Common myeloid progenitor, CD34-positive (primary cell): ENCODE data around the gene ANTXR2.

ENCODE experiments used
- CTCF ChIA-PET: fragments of 350-600 bp; sonication (Branson Sonifier 250); formaldehyde crosslinking; loops from one replicate; lab custom pipeline; 2021; ENCODE audit warnings: antibody characterized with exemption; lab: Charles Lee
- POLR2A ChIA-PET: fragments of 350-600 bp; sonication (Branson Sonifier 250); formaldehyde crosslinking; loops from one replicate; lab custom pipeline; 2021; ENCODE audit warnings: antibody characterized with exemption; lab: Charles Lee
- DNase-seq, 3 donors: peaks; one replicate each; pipeline versions ENCODE4 v3.0.0 to v3.0.0-alpha.2; 2013
- H3K27ac ChIP-seq, 2 experiments: 1 replicate in 1 of 2; 2 replicates in 1 of 2; pipeline ENCODE4 v1.7.0; 2013; ENCODE audit warnings: inconsistent platforms in 2 of 2, low read length in 2 of 2, mild to moderate bottlenecking in 2 of 2, low read depth in 1 of 2, moderate library complexity in 1 of 2; ENCODE audit not compliant: severe bottlenecking in 2 of 2, insufficient read depth in 1 of 2, poor library complexity in 1 of 2
- H3K27me3 ChIP-seq, 5 experiments: replicated peaks in 2 of 5; 1 replicate in 3 of 5; 2 replicates in 2 of 5; pipeline versions ENCODE4 v1.6.1 to v1.7.0; 2013; ENCODE audit warnings: low read length in 4 of 5, mild to moderate bottlenecking in 2 of 5, moderate library complexity in 2 of 5, inconsistent platforms in 1 of 5; ENCODE audit not compliant: insufficient read depth in 5 of 5, control insufficient read depth in 4 of 5
- H3K36me3 ChIP-seq, 4 experiments: 1 replicate in 2 of 4; 2 replicates in 2 of 4; pipeline versions ENCODE4 v1.6.1 to v1.7.0; 2013; ENCODE audit warnings: low read length in 3 of 4, control low read depth in 1 of 4, mild to moderate bottlenecking in 1 of 4; ENCODE audit not compliant: control insufficient read depth in 4 of 4, insufficient read depth in 4 of 4
- H3K4me1 ChIP-seq, 4 experiments: 1 replicate in 3 of 4; 2 replicates in 1 of 4; pipeline versions ENCODE4 v1.6.1 to v1.7.1; 2013; ENCODE audit warnings: low read length in 3 of 4, mild to moderate bottlenecking in 3 of 4, control low read depth in 1 of 4, inconsistent platforms in 1 of 4, moderate library complexity in 1 of 4; ENCODE audit not compliant: control insufficient read depth in 4 of 4, insufficient read depth in 4 of 4; ENCODE audit errors: control extremely low read depth in 1 of 4
- H3K4me3 ChIP-seq, 7 experiments: 1 replicate in 4 of 7; 2 replicates in 3 of 7; pipeline versions ENCODE4 v1.5.1 to v1.7.0; 2013; ENCODE audit warnings: mild to moderate bottlenecking in 7 of 7, low read length in 6 of 7, moderate library complexity in 6 of 7, inconsistent platforms in 2 of 7, low read depth in 2 of 7, control low read depth in 1 of 7; ENCODE audit not compliant: insufficient read depth in 4 of 7, control insufficient read depth in 1 of 7; ENCODE audit errors: extremely low read depth in 1 of 7
- H3K9me3 ChIP-seq, 5 experiments: 1 replicate in 4 of 5; 2 replicates in 1 of 5; pipeline versions ENCODE4 v1.6.1 to v1.7.1; 2013; ENCODE audit warnings: low read length in 4 of 5, mild to moderate bottlenecking in 2 of 5, inconsistent platforms in 1 of 5, low read depth in 1 of 5, moderate library complexity in 1 of 5; ENCODE audit not compliant: control insufficient read depth in 4 of 5, insufficient read depth in 2 of 5; ENCODE audit errors: control extremely low read depth in 1 of 5
- WGBS: methylation state at CpG from one replicate; pipeline ENCODE4 v1.1.5; 2013; ENCODE audit not compliant: insufficient coverage; 5-methylcytosine and 5-hydroxymethylcytosine counted together

The ANTXR2 gene

DNA sequence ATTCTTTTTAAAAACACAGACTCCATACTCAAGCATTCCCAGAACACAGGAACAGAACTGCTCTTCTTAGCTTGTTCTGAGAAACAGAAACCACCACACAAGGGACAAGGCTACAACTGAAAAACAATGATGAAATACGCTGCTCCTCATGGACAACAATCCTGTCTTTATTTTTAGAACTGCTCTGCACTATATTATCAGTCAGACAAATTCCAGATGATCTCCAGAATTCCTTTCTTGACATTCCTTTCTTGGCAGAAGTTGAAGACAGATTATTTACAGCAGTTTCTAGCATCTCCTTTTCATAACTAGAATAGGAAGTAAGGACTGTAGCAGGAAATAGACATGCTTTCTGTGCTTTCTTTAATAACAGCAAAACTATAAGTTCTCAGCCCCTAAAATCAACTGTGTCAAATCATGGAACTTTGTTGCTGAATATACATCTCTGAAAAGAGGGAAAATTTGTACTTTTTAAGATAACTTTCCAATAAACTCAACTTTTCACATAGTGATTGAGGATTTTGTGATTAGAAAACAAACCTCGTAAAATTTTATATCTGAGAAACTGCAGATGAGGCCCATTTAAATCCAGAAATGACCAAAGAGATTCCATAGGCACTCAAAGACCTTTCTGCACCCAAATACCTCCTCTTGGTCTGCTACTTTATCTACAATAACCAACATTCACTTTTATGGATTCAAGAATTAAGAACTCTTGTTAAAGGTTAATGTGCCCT is 35.9 kb downstream of the ANTXR2 start:
- Histone ChIP-seq H3K4me1 (peaks cover 12 to 28% (median 20%) of the 10 kb centered on the region in 4 experiments), H3K4me3 (peak overlapping the region in 4 of 7 experiments; percentile 11 to 53 (median 31)), H3K27ac (peak overlapping the region; percentile 61 to 71), H3K27me3 (no peaks in the 10 kb centered on the region), H3K9me3 (peaks cover 0 to 6% (median 4%) of the 10 kb centered on the region in 5 experiments), H3K36me3 (peaks cover 11 to 44% (median 14%) of the 10 kb centered on the region in 4 experiments)
- CTCF ChIA-PET: interaction anchor here (1.7 kb wide), 1 partner anchor 10 kb away, joined by 4 read pairs; no protein-coding TSS in a partner anchor
- DNase-seq: no peak
- WGBS: no CpG with 5 or more reads among the region's 2 CpGs
- POLR2A ChIA-PET: no interaction called here

- DNase-seq: no peak
- CTCF ChIA-PET: interaction anchor here (1.0 to 1.7 kb wide), 4 partner anchors 9 to 16 kb away, joined by 3 to 6 read pairs (median 4); no protein-coding TSS in a partner anchor
- Histone ChIP-seq H3K4me3 (no peak overlapping the region), H3K27ac (peak overlapping the region; percentile 61 to 71), H3K4me1 (peaks cover 12 to 28% (median 20%) of the 10 kb centered on the region in 4 experiments), H3K36me3 (peaks cover 7 to 43% (median 13%) of the 10 kb centered on the region in 4 experiments), H3K9me3 (peaks cover 0 to 6% (median 4%) of the 10 kb centered on the region in 5 experiments), H3K27me3 (no peaks in the 10 kb centered on the region)
- POLR2A ChIA-PET: no interaction called here
- 100% methylated on average over 3 of the region's 7 CpGs for WGBS
These were observed 36.7 kb downstream of the ANTXR2 start for GRCh38 chr4:80036306-80036705.

GRCh38 chr4:80035336-80035735 is 37.7 kb downstream of the ANTXR2 start:
- DNase-seq: peak; percentile 69 to 90 (median 82)
- Histone ChIP-seq H3K36me3 (peaks cover 11 to 47% (median 18%) of the 10 kb centered on the region in 4 experiments), H3K4me3 (no peak overlapping the region), H3K27ac (peak overlapping the region in 1 of 2 experiments; percentile 6), H3K9me3 (peaks cover 0 to 6% (median 4%) of the 10 kb centered on the region in 5 experiments), H3K27me3 (no peaks in the 10 kb centered on the region), H3K4me1 (peaks cover 12 to 28% (median 20%) of the 10 kb centered on the region in 4 experiments)
- ChIA-PET POLR2A (interaction anchor here (0.6 to 1.0 kb wide), 2 partner anchors 11 to 38 kb away, joined by 3 read pairs; partner anchors contain the start of gene ANTXR2), CTCF (interaction anchor here (0.8 to 1.7 kb wide), 8 partner anchors 10 to 178 kb away, joined by 3 to 6 read pairs (median 4); no protein-coding TSS in a partner anchor)
- WGBS: 0% methylated on average over 1 of the region's 2 CpGs

DNA sequence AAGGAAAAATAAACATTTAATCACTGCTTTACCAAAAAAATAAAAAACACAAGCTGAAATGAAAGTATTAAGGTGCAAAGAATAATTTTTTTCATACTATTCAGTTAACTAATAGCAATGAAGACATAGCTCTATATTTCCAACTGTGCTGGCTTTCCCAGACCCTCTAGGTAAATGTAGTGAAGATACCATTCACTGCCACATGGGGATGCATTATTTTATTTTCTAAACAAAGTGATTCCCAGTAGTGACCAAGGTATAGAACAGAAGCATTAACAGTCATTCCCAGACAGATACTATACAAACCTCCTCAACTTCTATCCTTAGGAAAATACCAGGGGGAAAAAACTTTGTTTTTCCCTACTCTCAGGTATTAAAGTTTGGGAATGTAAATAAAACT is 39.4 kb downstream of the ANTXR2 start:
- H3K27ac ChIP-seq: no peak overlapping the region
- H3K27me3 ChIP-seq: no peaks in the 10 kb centered on the region
- peaks cover 12 to 28% (median 20%) of the 10 kb centered on the region in 4 experiments for H3K4me1 ChIP-seq
- no peak overlapping the region for H3K4me3 ChIP-seq
- POLR2A ChIA-PET: no interaction called here
- no peaks in the 10 kb centered on the region for H3K9me3 ChIP-seq
- H3K36me3 ChIP-seq: peaks cover 15 to 53% (median 25%) of the 10 kb centered on the region in 4 experiments
- CTCF ChIA-PET: interaction anchor here (0.6 to 1.6 kb wide), 7 partner anchors 12 to 1084 kb away, joined by 3 to 5 read pairs (median 3); no protein-coding TSS in a partner anchor
- DNase-seq: peak in 2 of 3 donors; percentile 31

GRCh38 chr4:80029364-80029763 is 43.7 kb downstream of the ANTXR2 start:
- no peaks in the 10 kb centered on the region for H3K27me3 ChIP-seq
- ChIA-PET POLR2A (no interaction called here), CTCF (no interaction called here)
- DNase-seq: no peak
- no peak overlapping the region for H3K4me3 ChIP-seq
- H3K4me1 ChIP-seq: peaks cover 0 to 2% (median 0%) of the 10 kb centered on the region in 4 experiments
- no CpG with 5 or more reads among the region's 2 CpGs for WGBS
- no peak overlapping the region for H3K27ac ChIP-seq
- H3K9me3 ChIP-seq: no peaks in the 10 kb centered on the region
- H3K36me3 ChIP-seq: peaks cover 25 to 87% (median 38%) of the 10 kb centered on the region in 4 experiments

DNA sequence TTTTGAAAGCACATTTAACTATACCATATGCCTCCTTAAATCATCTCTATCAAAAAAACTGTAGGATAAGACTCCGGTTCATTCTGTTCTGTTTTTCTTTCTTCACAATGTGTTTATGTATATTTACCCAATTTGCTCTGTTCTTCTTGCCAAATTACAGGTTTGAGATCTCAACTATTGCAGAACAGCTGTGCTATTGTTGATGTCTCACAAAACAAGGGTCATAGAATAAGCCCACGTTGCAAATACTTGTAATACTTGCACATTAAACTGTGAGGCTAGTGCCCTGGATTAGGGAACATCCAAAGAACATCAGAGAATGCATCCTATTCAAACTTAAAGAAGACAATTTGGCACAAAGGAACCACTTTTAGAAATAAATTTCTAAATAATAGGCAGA is 45.4 kb downstream of the ANTXR2 start:
- H3K4me1 ChIP-seq: no peaks in the 10 kb centered on the region
- WGBS: 100% methylated on average over 1 of the region's 2 CpGs
- CTCF ChIA-PET: no interaction called here

DNA sequence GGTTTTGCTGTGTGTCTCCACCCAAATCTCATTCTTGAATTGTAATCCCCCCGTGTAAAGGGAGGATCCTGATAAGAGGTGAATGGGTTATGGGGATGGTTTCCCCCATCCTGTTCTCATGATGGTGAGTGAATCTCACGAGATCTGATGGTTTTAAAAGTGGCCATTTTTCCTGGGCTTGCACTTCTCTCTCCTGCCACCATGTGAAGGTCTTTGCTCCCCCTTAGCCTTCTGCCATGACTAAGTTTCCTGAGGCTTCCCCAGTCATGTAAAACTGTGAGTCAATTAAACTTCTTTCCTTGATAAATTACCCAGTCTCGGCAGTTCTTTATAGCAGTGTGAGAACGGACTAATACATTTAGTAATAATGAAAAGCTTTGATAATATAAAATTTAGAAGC is 46.9 kb downstream of the ANTXR2 start:
- Histone ChIP-seq H3K36me3 (peaks cover 32 to 92% (median 48%) of the 10 kb centered on the region in 4 experiments), H3K9me3 (no peaks in the 10 kb centered on the region), H3K4me3 (no peak overlapping the region), H3K4me1 (no peaks in the 10 kb centered on the region), H3K27ac (no peak overlapping the region), H3K27me3 (no peaks in the 10 kb centered on the region)
- DNase-seq: peak in 2 of 3 donors; percentile 32 to 33
- ChIA-PET POLR2A (no interaction called here), CTCF (interaction anchor here (0.6 kb wide), 1 partner anchor 1016 kb away, joined by 3 read pairs; no protein-coding TSS in a partner anchor)
- WGBS: 100% methylated on average over 2 of the region's 4 CpGs

More for the DNA sequence above, 45.4 kb downstream of the ANTXR2 start:
- Histone ChIP-seq H3K4me3 (no peak overlapping the region), H3K9me3 (no peaks in the 10 kb centered on the region), H3K27ac (no peak overlapping the region), H3K36me3 (peaks cover 28 to 91% (median 47%) of the 10 kb centered on the region in 4 experiments), H3K27me3 (no peaks in the 10 kb centered on the region)
- POLR2A ChIA-PET: no interaction called here
- DNase-seq: no peak
